Endothelial cell (in vitro differentiated cells): ENCODE measurements around the gene TM4SF5. TPM values are rescaled to one million over a fixed set of nuclear protein-coding genes. Genes with fewer than 3 reads are reported as not detected.

Experiments
- DNase-seq: peaks from one replicate; pipeline ENCODE4 v3.0.0; 2021; ENCODE audit warnings: low spot score
- H3K27ac Mint-ChIP-seq: one replicate; pipeline ENCODE4 v1.8.0; 2021; ENCODE audit warnings: mixed read lengths, inconsistent platforms; ENCODE audit not compliant: unreplicated experiment
- H3K27me3 Mint-ChIP-seq: one replicate; pipeline ENCODE4 v1.8.0; 2021; ENCODE audit warnings: mild to moderate bottlenecking, moderate library complexity, mixed read lengths, inconsistent platforms; ENCODE audit not compliant: unreplicated experiment
- H3K36me3 Mint-ChIP-seq: one replicate; pipeline ENCODE4 v1.8.0; 2021; ENCODE audit warnings: mild to moderate bottlenecking, low read depth, mixed read lengths, inconsistent platforms; ENCODE audit not compliant: unreplicated experiment
- H3K4me1 Mint-ChIP-seq: one replicate; pipeline ENCODE4 v1.8.0; 2021; ENCODE audit warnings: mild to moderate bottlenecking, mixed read lengths, inconsistent platforms; ENCODE audit not compliant: unreplicated experiment
- H3K4me3 Mint-ChIP-seq: one replicate; pipeline ENCODE4 v1.8.0; 2021; ENCODE audit warnings: mild to moderate bottlenecking, mixed read lengths, inconsistent platforms; ENCODE audit not compliant: unreplicated experiment
- H3K9me3 Mint-ChIP-seq: one replicate; pipeline ENCODE4 v1.8.0; 2021; ENCODE audit warnings: mixed read lengths, inconsistent platforms; ENCODE audit not compliant: unreplicated experiment
- CTCF ChIP-seq: fragments of 200-600 bp; sonication (generic); IDR thresholded peaks from one replicate; pipeline ENCODE4 v1.5.0; 2021; ENCODE audit warnings: antibody characterized with exemption; ENCODE audit not compliant: unreplicated experiment
- total RNA-seq: library from RNA; stranded (reverse); fragmentation: NEBNext Ultra II Directional; extraction: Animal tissue kit (Norgen Biotek cat#: 25700); gene quantifications from one replicate; pipeline ENCODE4 v1.2.1, GENCODE V29; 2021; ENCODE audit not compliant: unreplicated experiment

Gene TM4SF5
- total RNA-seq, 1 donor from 2014 or later: not detected

GRCh38 chr17:4785311-4786105 lies 13.8 kb downstream of the TM4SF5 start:
- Mint-ChIP-seq H3K4me3 (no peak overlapping the region), H3K27ac (no peak overlapping the region), H3K9me3 (no peaks in the 10 kb centered on the region), H3K27me3 (peaks cover 6% of the 10 kb centered on the region), H3K36me3 (peaks cover 3% of the 10 kb centered on the region), H3K4me1 (peaks cover 5% of the 10 kb centered on the region)
- DNase-seq: no peak
- no peak for TF ChIP-seq CTCF

GRCh38 chr17:4786106-4786511 lies 14.4 kb downstream of the TM4SF5 start, which contains the start of gene VMO1:
Gene VMO1, minus strand, starts transcription at chr17:4786364. Its CDS starts 12 bp downstream, at chr17:4786352.
- H3K27me3 Mint-ChIP-seq: peaks cover 9% of the 10 kb centered on the region
- H3K36me3 Mint-ChIP-seq: peaks cover 3% of the 10 kb centered on the region
- H3K4me3 Mint-ChIP-seq: no peak within 1 kb of the TSS
- H3K4me1 Mint-ChIP-seq: peaks cover 8% of the 10 kb centered on the region
- no peaks in the 10 kb centered on the region for H3K9me3 Mint-ChIP-seq
- DNase-seq: no peak
- no peak for TF ChIP-seq CTCF
- no peak within 1 kb of the TSS for H3K27ac Mint-ChIP-seq

GRCh38 chr17:4786516-4786915 lies 14.8 kb downstream of the TM4SF5 start:
- DNase-seq: no peak
- Mint-ChIP-seq H3K4me3 (no peak overlapping the region), H3K27ac (no peak overlapping the region), H3K4me1 (peaks cover 8% of the 10 kb centered on the region), H3K27me3 (peaks cover 11% of the 10 kb centered on the region), H3K9me3 (no peaks in the 10 kb centered on the region), H3K36me3 (peaks cover 3% of the 10 kb centered on the region)
- no peak for TF ChIP-seq CTCF

GRCh38 chr17:4788159-4788806 lies 16.6 kb downstream of the TM4SF5 start:
- Mint-ChIP-seq H3K27ac (no peak overlapping the region), H3K27me3 (peaks cover 8% of the 10 kb centered on the region), H3K9me3 (no peaks in the 10 kb centered on the region), H3K4me3 (peak overlapping the region; percentile 73), H3K36me3 (peaks cover 3% of the 10 kb centered on the region), H3K4me1 (peaks cover 8% of the 10 kb centered on the region)
- DNase-seq: no peak
- no peak for TF ChIP-seq CTCF
